Left renal cortex interstitium (tissue), 4 donors: Measurements from ENCODE around the gene BRCA1. TPM values are rescaled to one million over a fixed set of nuclear protein-coding genes. Genes with fewer than 3 reads are reported as not detected.

ENCODE experiments used
- DNase-seq, 4 donors: peaks; one replicate each; pipeline ENCODE4 v3.0.0-alpha.2; 2013; ENCODE audit warnings: low read depth in 4 of 4, low spot score in 2 of 4, missing footprints in 1 of 4
- polyA plus RNA-seq, 4 donors: library from polyadenylated mRNA; unstranded; fragments of 120-200 nt; gene quantifications; one replicate each; pipeline ENCODE4 v1.2.1, GENCODE V29; 2013; ENCODE audit not compliant: insufficient read length in 4 of 4

BRCA1 gene
- polyA plus RNA-seq, 4 donors = 15.0 to 18.5 (median 17.3) TPM

DNA sequence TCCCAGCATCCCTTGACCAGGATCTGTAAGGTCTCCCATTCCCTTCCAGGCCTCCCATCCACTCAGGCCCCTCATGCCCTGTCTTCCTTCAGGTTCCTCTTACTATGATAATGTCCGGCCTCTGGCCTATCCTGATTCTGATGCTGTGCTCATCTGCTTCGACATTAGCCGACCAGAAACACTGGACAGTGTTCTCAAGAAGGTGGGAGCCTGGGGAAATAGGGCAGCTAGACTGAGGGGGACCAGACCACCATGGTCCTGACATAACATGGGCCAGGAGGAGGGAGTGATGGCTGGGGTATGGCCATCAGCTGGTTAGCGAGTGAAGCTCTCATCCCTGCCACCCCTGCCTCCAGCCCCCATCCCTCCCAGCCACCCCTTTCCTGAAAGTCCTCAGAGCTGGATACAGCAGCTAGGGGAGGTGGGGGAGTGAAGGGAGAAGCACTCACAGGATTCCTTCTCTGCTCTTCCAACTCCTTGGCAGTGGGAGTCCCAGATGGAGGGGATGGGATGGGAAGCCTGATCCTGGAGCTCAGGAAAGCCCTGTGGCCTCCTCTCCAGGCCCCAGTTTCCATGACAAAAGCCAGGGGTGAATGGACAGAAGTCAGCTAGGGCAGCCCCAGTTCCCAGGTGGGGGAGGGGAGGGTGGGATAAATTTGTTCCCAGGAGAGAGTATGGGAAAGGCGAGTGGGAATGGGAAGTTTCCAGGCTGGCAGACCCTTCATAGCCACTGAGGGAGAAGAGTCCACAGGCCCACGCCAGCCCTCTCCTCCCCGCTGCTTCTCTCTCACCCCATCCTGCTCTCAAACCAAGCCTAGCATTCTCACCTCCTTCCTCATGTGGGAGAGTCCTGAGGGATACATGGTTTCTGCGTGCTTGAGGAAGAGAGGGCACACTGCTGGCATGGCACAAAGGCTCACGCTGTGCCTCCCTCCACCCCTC is 97.8 kb downstream of the BRCA1 start:
- no peak for DNase-seq

DNA sequence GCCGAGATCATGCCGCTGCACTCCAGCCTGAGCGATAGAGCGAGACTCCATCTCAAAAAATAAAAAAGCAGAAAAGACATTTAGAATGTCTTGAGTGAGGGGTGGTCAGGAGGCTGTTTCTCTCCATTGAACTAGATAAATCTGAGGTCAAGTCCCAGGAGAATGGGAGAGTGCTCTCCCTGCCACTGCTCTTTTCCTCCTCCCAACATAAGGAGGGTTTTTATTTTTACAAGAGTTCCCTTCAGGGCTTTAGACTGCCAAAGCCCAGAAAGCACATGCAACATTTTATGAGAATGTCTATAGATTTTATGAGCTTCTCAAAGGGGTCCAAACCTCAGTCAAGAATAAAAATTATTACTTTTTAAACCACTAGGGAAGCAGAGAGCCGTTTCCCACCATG is 98.6 kb downstream of the BRCA1 start:
- no peak for DNase-seq

DNA sequence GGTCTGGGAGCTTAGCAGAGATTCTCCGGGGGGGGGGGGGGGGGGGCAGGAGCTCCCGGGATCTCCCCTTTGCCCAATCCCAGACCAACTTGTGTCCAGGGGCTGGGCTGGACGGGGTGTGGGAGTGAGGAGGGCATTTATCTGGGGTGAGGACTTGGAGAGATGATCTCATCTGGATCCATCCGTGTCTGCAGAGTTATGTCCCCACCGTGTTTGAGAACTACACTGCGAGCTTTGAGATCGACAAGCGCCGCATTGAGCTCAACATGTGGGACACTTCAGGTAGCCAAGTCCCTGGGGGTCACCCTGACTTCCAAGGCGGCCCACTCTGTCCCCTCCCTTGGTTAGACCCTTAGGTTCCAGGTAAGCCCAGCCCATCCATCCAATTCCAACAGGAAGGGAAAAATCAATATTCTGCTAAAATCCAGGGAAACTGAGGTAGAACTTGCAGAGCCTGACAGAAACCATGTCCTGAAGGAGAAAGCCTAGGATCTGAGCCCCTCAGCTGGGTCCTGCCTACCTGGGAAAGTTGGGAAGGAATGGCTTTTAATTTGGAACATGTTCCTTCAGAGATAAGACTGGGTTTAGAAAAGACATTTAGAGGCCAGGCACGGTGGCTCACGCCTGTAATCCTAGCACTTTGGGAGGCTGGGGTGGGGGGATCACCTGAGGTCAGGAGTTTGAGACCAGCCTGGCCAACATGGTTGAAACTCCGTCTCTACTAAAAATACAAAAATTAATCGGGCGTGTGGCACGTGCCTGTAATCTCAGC is 99.2 kb downstream of the BRCA1 start:
- DNase-seq = no peak

GRCh38 chr17:43025290-43025657 is 99.9 kb downstream of the BRCA1 start:
- DNase-seq = no peak

DNA sequence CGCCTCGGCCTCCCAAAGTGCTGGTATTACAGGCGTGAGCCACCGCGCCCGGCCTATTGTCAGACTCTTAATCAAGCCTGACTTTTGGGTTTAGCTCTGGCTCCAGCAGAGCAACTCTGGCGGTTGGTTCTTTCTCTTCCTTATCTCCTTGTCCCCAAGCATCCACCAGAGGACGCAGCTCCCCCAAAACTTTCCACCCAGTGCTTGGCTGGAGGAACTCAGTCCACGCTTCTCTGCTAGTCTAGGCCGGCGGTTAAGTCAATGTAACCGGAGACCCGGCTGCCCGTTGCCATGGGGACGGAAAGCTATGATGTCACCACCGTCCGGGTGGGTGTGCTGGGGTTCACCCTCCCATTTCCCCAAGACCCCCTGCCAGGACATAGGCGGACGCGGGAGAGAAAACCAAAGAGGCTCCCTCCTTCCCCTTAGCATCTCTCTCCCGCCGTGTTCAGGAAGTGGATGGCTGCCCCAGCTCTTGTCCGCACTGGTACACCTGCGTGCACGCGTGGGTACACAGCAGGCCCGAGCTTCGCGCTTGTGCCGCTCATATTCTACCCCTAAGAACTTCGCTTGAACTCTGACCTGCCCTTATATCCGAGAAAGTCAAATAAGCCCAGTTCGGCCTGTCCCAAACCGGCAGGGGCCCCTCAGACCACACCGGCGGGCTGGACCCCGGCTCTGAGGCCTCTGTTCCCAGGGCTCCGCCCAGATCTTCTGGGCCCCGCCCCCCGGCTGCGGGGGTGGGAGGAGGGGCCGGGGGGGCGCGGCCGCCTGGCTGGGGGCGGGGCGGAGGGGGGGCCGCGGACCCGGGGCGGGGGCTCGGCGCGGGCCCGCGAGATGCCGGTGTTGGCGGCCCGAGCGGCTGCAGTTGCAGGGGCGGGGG is 100.5 kb downstream of the BRCA1 start, which contains the start of gene RND2:
TSS of gene RND2 (plus strand) at position 825 of the 883 bp plus-strand sequence. CDS start 117 bp downstream, outside the sequence.
- peak; percentile 84 to 93 (median 87) for DNase-seq

DNA sequence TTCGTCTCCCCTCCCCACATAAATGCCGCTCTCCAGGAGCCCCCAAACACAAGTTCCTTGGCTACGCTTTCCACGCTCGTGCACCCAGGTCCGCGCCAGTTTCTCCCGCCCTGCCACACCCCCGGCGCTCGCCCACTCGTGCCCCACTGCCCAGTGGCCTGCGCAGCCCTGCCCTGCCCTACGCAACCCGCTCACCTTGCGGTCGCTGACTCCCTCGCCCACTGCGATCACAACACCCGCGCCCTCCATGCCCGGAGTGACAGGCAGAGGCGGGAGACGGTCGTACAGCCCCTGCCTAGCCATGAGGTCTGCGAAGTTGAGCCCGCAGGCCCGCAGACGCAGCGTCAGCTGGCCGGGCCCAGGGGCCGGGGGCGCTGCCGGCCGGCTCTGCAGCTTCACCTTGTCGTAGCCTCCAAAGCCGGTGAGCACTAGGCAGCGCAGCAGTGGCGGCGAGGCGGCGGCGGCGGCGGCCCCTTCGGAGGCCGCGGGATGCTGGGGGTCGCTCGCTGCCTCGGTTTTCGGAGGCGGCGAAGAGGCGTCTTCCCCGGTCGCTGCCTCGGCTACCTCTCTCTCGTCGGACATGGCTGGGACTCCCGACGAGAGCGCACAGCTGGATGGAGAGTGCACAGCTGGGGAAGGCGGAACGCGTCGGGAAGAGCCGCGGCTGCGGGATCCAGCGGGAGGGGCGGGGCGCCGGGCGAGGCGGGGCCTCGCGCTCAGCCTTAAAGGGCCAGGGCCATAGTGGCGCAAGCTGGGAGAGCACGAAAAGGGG is 103.2 kb downstream of the BRCA1 start, which contains the start of gene VAT1:
TSS of gene VAT1 (minus strand) at position 645 of the 772 bp plus-strand sequence. CDS start at position 582, 63 bp downstream.
- DNase-seq = peak in 1 of 4 donors; percentile 72

DNA sequence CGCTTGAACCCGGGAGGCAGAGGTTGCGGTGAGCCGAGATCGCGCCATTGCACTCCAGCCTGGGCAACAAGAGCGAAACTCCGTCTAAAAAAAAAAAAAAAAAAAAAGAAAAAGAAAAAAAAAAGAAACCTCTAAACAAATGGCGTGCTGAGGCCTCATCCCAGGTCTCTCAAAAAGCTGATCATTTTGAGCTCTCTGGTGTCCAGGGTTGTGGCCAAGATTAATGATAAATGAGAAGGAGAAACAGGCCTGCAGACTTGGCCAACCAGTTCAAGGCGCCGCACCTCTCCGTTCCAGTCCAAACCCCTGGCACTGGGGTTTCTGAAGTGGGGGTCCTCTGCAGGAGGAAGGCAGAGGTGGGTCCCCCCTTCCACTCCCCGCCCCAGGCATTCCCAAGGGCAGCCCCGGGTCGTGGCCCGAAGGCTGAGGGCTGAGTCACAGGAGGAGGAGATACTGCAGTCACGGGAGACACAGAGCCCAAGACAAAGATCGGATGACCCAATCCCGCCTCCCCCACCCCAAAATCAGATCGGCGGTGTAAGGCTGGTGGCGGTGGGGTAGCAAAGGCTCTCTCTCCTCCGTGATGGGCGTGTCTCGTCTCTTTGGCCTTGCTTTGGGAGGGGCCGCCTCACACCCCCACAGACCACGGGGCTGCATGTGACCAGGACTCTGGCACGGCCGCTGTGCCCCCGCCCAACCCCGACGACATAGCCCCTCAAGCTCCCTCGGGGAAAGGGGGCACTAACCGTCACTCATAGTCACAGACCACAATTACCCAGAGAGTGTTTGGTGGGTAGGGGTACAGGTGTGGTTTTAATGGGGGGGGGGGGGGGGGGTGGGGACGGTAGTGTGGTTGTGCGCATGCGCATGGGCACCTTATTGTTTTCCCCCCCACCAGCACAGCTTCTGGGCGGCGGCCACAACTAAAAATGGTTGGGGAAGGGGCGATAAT is 104.1 kb downstream of the BRCA1 start:
- no peak for DNase-seq

- no peak for DNase-seq
Observed at GRCh38 chr17:43020030-43020621, 105.0 kb downstream of the BRCA1 start.

DNA sequence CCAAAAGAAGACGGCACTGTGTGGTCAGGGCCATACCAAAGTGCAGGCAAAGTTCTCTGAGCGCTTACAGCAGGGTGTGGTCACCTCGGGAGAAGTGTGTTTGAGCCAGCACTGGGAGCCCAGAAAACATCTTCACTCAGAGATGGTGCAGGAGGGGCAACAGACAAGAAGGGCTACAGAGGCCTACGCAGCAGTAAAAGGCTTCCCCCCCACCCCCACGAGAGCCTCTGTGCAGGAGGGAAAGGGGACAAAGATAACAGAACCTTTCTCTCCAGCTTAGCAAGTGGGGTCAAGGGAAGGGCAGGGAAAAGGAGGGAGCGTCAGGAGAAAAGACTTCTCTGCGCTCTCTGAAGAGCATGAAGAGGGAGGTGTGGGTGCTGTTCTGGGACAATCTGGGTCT is 105.7 kb downstream of the BRCA1 start:
- DNase-seq = no peak

DNA sequence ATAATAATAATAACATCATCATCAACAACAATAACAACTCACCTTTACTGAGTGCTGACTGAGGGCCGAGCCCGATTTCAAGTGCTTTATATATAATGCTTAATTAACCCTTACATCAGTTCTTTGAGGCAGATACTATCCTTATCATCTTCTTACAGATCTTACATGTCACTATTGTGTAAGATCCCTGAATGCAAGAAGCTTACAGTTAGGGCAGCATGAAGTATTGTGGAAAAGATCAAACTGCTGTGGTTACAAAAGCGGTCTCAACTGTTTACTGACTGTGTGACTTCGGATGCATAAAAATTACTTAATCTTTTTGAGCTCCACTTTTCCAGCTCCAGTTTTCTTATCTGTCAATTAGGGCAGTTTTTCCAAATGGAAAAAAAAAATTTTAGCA is 106.2 kb downstream of the BRCA1 start:
- DNase-seq = no peak

DNA sequence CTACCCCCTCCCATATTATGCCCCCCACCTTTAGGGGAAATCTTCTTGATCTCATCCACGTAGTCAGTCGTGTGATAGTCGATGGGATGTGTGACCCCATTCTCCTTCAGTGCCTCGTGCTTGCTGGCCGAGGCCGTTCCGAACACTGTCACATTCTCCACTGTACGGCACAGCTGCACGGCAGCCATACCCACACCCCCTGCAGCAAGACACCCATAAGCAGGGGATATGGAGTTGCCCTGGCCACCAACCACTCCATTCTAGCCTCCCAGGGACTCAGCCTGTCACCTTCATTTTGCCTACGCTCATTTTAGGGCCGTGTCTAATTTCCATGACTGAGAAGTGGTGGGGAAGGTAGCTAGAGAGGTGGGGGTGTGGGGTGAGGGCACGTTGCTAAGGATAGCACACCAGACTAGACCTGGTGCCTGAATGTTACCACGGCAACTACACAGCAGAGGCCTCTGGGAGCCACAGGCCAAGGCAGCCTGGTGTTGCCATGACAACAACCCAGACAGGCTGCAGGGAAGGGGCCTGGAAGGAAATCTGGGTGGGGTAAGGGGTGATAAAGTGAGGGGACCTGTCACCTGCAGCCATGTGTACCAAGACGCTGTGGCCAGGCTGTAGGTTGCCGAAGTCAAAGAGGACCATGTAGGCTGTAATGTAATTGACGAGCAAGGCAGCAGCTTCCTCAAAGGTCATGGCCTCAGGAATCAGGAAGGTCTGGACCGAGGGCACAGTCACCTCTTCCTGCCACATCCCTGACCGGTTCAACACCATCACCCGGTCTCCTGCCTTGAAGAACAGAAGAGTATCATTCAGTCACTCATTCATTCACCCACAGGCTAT is 106.9 kb downstream of the BRCA1 start:
- DNase-seq = no peak

DNA sequence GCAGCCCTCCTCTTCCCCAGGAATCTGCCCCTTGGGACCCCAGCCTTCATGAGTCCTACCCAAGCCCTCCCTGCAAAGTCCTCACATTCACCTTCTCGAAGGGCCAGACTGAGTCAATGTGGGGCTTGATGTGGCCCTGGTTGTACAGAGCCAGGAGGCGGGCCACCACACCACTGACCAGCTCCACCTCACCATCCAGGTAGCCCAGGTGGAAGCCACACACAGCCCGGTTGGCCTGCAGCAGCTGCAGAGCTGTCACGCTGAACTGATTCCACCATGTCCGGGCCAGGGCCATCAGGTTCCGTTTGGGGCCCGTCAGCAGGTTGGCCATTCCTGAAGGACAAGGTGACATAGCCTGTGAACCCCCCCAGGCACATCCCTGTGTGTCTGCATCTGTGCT is 108.9 kb downstream of the BRCA1 start:
- no peak for DNase-seq

- no peak for DNase-seq
Observed at GRCh38 chr17:43015579-43015978, 109.6 kb downstream of the BRCA1 start.

DNA sequence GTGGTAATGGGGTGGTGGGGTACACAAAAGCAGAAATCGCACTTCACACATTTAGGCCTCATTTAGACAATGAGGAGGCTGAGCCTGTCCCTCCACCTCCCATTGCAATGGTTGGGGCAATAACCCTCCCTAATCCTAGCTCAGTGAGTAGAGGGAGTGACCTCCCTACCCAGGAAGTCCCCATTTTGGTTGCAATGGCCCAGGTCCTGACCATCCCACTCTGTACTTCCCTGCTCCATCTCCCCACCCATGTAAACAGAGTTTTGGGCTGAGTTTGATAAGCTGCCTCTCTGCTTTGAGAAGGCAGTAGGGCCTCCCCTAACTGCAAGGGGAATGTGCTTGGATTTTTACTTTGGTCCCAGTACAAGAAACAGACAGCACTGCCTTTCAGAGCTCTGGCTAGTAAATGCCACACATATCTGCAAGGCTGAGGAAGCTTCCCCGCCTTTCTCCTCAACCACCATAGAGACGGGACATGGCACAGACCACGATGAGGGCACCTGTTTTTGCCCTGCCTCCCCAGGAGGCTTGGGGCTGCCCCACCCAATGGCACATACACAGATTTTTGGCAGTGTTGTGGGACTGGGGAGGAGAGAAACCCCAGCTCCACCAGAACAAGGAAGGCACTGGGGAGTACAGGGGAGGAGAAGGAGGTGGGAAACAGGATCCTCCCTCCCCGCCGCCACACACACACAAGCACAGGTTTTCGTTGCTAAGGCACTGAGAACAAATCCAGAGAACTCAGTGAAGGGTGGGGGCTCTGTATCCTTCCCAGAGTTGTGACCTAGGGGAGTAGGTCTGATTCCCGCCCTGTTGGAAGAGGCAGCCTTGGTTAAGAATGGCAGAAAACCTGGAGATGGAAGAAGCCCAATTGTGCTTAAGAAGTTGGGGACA is 110.3 kb downstream of the BRCA1 start:
- DNase-seq = no peak

DNA sequence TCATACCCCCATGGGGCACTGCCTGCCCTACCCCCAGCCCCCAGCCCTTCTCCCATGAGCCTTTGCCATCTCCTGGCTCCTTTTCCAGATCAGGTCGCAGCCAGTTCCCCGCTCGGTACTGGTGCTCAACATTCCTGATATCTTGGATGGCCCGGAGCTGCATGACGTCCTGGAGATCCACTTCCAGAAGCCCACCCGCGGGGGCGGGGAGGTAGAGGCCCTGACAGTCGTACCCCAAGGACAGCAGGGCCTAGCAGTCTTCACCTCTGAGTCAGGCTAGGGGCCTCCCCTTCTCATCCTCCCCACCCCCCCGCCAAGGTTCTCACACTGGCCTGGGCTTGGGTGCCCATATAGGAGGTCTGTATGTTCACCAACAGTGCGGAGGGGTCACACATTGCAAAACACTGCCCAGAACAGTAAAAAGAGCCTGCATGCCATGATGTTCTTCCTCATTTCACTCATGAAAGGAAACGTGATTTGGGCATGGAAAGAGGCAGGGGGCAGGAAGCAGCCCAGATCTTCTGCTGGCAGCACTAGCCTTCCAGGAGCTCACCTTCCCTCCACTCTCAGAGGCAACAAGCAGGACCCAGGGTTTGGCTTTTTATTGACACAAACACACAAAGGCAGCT is 111.0 kb downstream of the BRCA1 start:
- DNase-seq = no peak

- no peak for DNase-seq
Observed at GRCh38 chr17:43013296-43013695, 111.9 kb downstream of the BRCA1 start.
